ENCODE results near the gene TMC5. TPM values are rescaled to one million over a fixed set of nuclear protein-coding genes. Genes with fewer than 3 reads are reported as not detected.

The TMC5 gene
- total RNA-seq, 1 experiment from 2014 or later, result 1.2 TPM

GRCh38 chr16:19520861-19521331 is 103.2 kb downstream of the TMC5 start:
- Histone ChIP-seq H3K9me3 (ENCODE audit: control insufficient read depth, low read depth, low read length) (no peaks in the 10 kb centered on the region), H2BK15ac (ENCODE audit: low read depth, low read length) (no peak overlapping the region), H3K9ac (ENCODE audit: extremely low read depth, insufficient read length, low read length) (peak overlapping the region; percentile 85), H2BK20ac (ENCODE audit: low read depth, low read length, poor library complexity, severe bottlenecking) (no peak overlapping the region), H4K20me1 (ENCODE audit: control insufficient read depth, insufficient read depth, insufficient read length) (no peaks in the 10 kb centered on the region), H3K4me1 (ENCODE audit: insufficient read depth, low read length) (0 out of 2 replicates have a peak, but pooled peaks cover 3% of the 10 kb centered on the region), H2AK5ac (ENCODE audit: insufficient read length, low read length) (no peak overlapping the region), H4K91ac (ENCODE audit: insufficient read length, low read depth, low read length) (no peak overlapping the region), H2AFZ (ENCODE audit: low read length) (no peak overlapping the region), H3K79me2 (ENCODE audit: insufficient read depth, low read length) (peaks cover 7% of the 10 kb centered on the region; the same call in 1 of the 2 replicates), H3K56ac (ENCODE audit: insufficient read length, low read depth, low read length) (no peak overlapping the region), H3K18ac (ENCODE audit: insufficient read length, low read depth, low read length) (no peak overlapping the region), H3K4ac (ENCODE audit: low read depth, low read length) (no peak overlapping the region), H3T11ph (ENCODE audit: low read length) (no peak overlapping the region), H4K5ac (ENCODE audit: insufficient read length, low read depth, low read length) (no peak overlapping the region), H2BK12ac (ENCODE audit: insufficient read length, low read depth, low read length) (no peak overlapping the region), H3K79me1 (ENCODE audit: insufficient read depth, low read depth, low read length, poor library complexity, severe bottlenecking) (no peaks in the 10 kb centered on the region), H3K23ac (ENCODE audit: insufficient read length, low read depth, low read length) (no peak overlapping the region), H3K4me2 (ENCODE audit: insufficient read depth, insufficient read length, low read length) (peak overlapping the region; percentile 97), H3K14ac (ENCODE audit: insufficient read depth, low read length) (no peak overlapping the region), H3K23me2 (ENCODE audit: insufficient read length, low read depth, low read length, poor library complexity, severe bottlenecking) (peaks cover 18% of the 10 kb centered on the region), H2BK5ac (ENCODE audit: insufficient read length, low read length) (no peak overlapping the region), H4K8ac (replicated peaks; ENCODE audit: insufficient read length, low read depth, low read length) (no peak overlapping the region), H3K27ac (ENCODE audit: insufficient read length, low read depth, low read length) (no peak overlapping the region), H3K27me3 (ENCODE audit: insufficient read depth, low read length) (no peaks in the 10 kb centered on the region), H2BK120ac (ENCODE audit: low read depth, low read length, poor library complexity, severe bottlenecking) (no peak overlapping the region)
- H3K36me3 Mint-ChIP-seq (ENCODE audit: insufficient read depth in 1 of 3, low read depth in 3 of 3), result peaks cover 8 to 31% (median 19%) of the 10 kb centered on the region in 3 experiments; a peak in 5 of 7 replicates
- H3K27me3 Mint-ChIP-seq (ENCODE audit: low read depth), result no peaks in the 10 kb centered on the region
- whole genome bisulfite sequencing (ENCODE audit: extremely low coverage, insufficient read length, low lambda C conversion rate), result no CpG with 5 or more reads among the region's 8 CpGs
- H3K27ac Mint-ChIP-seq, result no peak overlapping the region
- TF ChIP-seq CTCF (conservative IDR thresholded peaks at IDR 0.05), result no peak
- peaks cover 42 to 43% of the 10 kb centered on the region in 2 experiments for H3K4me1 Mint-ChIP-seq
- H3K9me3 Mint-ChIP-seq, result no peaks in the 10 kb centered on the region
- peak overlapping the region; percentile 87 to 92 for H3K4me3 Mint-ChIP-seq
- DNase-seq, result no peak
